Measurements from ENCODE around the gene CEP97.

- TF ChIP-seq CTCF (tag by site-specific recombination; IDR thresholded peaks at IDR 0.05) (no peak), GLI2 (tag by site-specific recombination; IDR thresholded peaks at IDR 0.05; ENCODE audit: borderline replicate concordance, low read depth) (no peak), GLIS2 (tag by site-specific recombination; IDR thresholded peaks at IDR 0.05) (no peak), ZBTB26 (tag by site-specific recombination; optimal IDR thresholded peaks at IDR 0.05) (no peak), ZNF335 (tag by site-specific recombination; conservative IDR thresholded peaks at IDR 0.05) (no peak)
Observed at GRCh38 chr3:101762041-101762646, 37.7 kb downstream of the CEP97 start.

Measured in HEK293 (cell line).